NCI-H1436 (cell line): Measurements from ENCODE around the gene VAPA.

Source experiments
- DNase-seq: peaks from one replicate; lab custom pipeline; 2025; lab: John Stamatoyannopoulos, UW

The VAPA gene

GRCh38 chr18:9913526-9914333, at the start of gene VAPA:
VAPA (plus strand) TSS chr18:9914016; CDS start chr18:9914257, 241 bp downstream.
- DNase-seq: peak; percentile 92

- DNase-seq: no peak
Measured at GRCh38 chr18:9865764-9866490, 47.9 kb upstream of the VAPA start.

GRCh38 chr18:9866627-9867026, 47.2 kb upstream of the VAPA start:
- no peak for DNase-seq

GRCh38 chr18:9867071-9867594, 46.7 kb upstream of the VAPA start:
- no peak for DNase-seq

GRCh38 chr18:9868857-9869714, 44.7 kb upstream of the VAPA start:
- no peak for DNase-seq

- DNase-seq: no peak
Measured at GRCh38 chr18:9869715-9870430, 43.9 kb upstream of the VAPA start.

GRCh38 chr18:9870431-9871008, 43.3 kb upstream of the VAPA start:
- no peak for DNase-seq

GRCh38 chr18:9871244-9871746, 42.5 kb upstream of the VAPA start:
- no peak for DNase-seq

- no peak for DNase-seq
Measured at GRCh38 chr18:9872823-9873222, 41.0 kb upstream of the VAPA start.

- DNase-seq: no peak
Measured at GRCh38 chr18:9874728-9875127, 39.1 kb upstream of the VAPA start.

- DNase-seq: no peak
Measured at GRCh38 chr18:9876212-9876866, 37.5 kb upstream of the VAPA start.

GRCh38 chr18:9876867-9877654, 36.8 kb upstream of the VAPA start:
- DNase-seq: no peak

GRCh38 chr18:9877655-9878014, 36.2 kb upstream of the VAPA start:
- no peak for DNase-seq

- DNase-seq: no peak
Measured at GRCh38 chr18:9878095-9878494, 35.7 kb upstream of the VAPA start.

- DNase-seq: no peak
Measured at GRCh38 chr18:9878783-9879242, 35.0 kb upstream of the VAPA start.

GRCh38 chr18:9884090-9884489, 29.7 kb upstream of the VAPA start:
- DNase-seq: no peak

- DNase-seq: no peak
Measured at GRCh38 chr18:9884532-9885140, 29.2 kb upstream of the VAPA start.

- no peak for DNase-seq
Measured at GRCh38 chr18:9885170-9886004, 28.4 kb upstream of the VAPA start, which contains the start of gene TXNDC2. TXNDC2 (plus strand) TSS chr18:9885973; CDS start chr18:9886681, 708 bp downstream.
